OCI-LY1 (cell line): ENCODE data around the gene MANSC1.

ENCODE experiments used
- CTCF ChIP-seq: fragments of 200-600 bp; sonication (generic), shearing (Covaris generic); IDR thresholded peaks from 2 replicates; pipeline ENCODE4 v1.5.1; 2017; ENCODE audit warnings: mild to moderate bottlenecking, antibody characterized with exemption, low read length, moderate library complexity, mixed read lengths
- EZH2 ChIP-seq: fragments of 200-600 bp; sonication (generic), shearing (Covaris generic); IDR thresholded peaks from 2 replicates; pipeline ENCODE4 v1.8.0; 2017; ENCODE audit warnings: borderline replicate concordance, mixed run types, mild to moderate bottlenecking, antibody characterized with exemption, low read length, moderate library complexity, mixed read lengths

- TF ChIP-seq CTCF (no peak), EZH2 (no peak)
Measured at GRCh38 chr12:12381982-12382381, 31.9 kb upstream of the MANSC1 start.
